ENCODE results near the gene SUCO. TPM values are rescaled to one million over a fixed set of nuclear protein-coding genes. Genes with fewer than 3 reads are reported as not detected.

SUCO gene
- total and polyA plus RNA-seq, 2 donors (not counting 1 experiment from before 2014, with no cell fraction given) = 5.5 to 59.7 TPM

DNA sequence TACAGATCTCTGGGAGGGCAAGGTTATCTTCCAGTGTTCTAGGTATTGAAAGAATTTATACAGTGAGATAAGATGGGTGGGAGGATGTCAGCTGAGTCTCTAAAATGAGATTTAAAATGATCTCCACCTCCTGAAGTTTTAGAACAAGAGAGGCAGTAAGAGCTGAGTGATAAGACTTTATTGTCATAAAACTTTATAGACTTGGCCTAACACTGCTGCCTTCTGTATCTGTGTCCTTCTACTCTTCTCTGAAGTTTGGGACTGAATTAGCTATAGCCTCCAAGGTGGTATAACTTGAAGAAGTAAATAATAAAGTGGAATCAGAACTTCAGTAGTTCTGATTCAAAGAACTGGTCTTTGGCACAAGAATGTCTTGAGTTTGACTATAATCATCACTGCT, 48.3 kb downstream of the SUCO start:
- Histone ChIP-seq H3K4me2 (replicated peaks; ENCODE audit: low read depth, low read length, poor library complexity, severe bottlenecking) (no peak overlapping the region), H3K27ac (ENCODE audit: low read length in 2 of 2) (no peak overlapping the region), H2AFZ (ENCODE audit: insufficient read depth, low read depth, low read length, poor library complexity, severe bottlenecking) (no peak overlapping the region), H3K9me3 (ENCODE audit: control extremely low read depth in 1 of 3, control insufficient read depth in 2 of 3, insufficient read depth in 1 of 3, low read length in 2 of 3) (no peaks in the 10 kb centered on the region), H3K4me1 (ENCODE audit: control insufficient read depth in 2 of 2, insufficient read depth in 2 of 2, low read length in 2 of 2) (no peaks in the 10 kb centered on the region), H3K27me3 (replicated peaks in 1 of 4; ENCODE audit: control extremely low read depth in 1 of 4, control insufficient read depth in 3 of 4, insufficient read depth in 4 of 4, low read length in 3 of 4) (no peaks in the 10 kb centered on the region), H3K9ac (ENCODE audit: low read length) (no peak overlapping the region), H3K79me2 (ENCODE audit: control insufficient read depth, insufficient read depth, low read length) (no peaks in the 10 kb centered on the region), H3K4me3 (ENCODE audit: control extremely low read depth in 1 of 5, extremely low read depth in 1 of 5, insufficient read depth in 1 of 5, low read depth in 2 of 5, low read length in 4 of 5) (no peak overlapping the region), H4K20me1 (ENCODE audit: control insufficient read depth, insufficient read depth, low read length, poor library complexity, severe bottlenecking) (no peaks in the 10 kb centered on the region), H3K36me3 (replicated peaks in 1 of 2; ENCODE audit: control extremely low read depth in 1 of 2, control insufficient read depth in 1 of 2, extremely low read depth in 1 of 2, insufficient read depth in 2 of 2, low read length in 1 of 2) (peaks cover 7 to 8% of the 10 kb centered on the region in 2 experiments)
- CTCF ChIA-PET = no interaction called here
- no peak overlapping the region for H3K4me3 Mint-ChIP-seq
- H3K27me3 Mint-ChIP-seq = no peaks in the 10 kb centered on the region
- no peak for ATAC-seq (ENCODE audit: low read depth)
- POLR2A ChIA-PET = no interaction called here
- intact Hi-C loops (cut with micrococcal nuclease) = no loop called here
- H3K9me3 Mint-ChIP-seq (ENCODE audit: insufficient read depth) = no peaks in the 10 kb centered on the region
- DNase-seq = no peak
- H3K4me1 Mint-ChIP-seq = peaks cover 3% of the 10 kb centered on the region
- TF ChIP-seq, protein P1, sequence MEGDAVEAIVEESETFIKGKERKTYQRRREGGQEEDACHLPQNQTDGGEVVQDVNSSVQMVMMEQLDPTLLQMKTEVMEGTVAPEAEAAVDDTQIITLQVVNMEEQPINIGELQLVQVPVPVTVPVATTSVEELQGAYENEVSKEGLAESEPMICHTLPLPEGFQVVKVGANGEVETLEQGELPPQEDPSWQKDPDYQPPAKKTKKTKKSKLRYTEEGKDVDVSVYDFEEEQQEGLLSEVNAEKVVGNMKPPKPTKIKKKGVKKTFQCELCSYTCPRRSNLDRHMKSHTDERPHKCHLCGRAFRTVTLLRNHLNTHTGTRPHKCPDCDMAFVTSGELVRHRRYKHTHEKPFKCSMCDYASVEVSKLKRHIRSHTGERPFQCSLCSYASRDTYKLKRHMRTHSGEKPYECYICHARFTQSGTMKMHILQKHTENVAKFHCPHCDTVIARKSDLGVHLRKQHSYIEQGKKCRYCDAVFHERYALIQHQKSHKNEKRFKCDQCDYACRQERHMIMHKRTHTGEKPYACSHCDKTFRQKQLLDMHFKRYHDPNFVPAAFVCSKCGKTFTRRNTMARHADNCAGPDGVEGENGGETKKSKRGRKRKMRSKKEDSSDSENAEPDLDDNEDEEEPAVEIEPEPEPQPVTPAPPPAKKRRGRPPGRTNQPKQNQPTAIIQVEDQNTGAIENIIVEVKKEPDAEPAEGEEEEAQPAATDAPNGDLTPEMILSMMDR (IDR thresholded peaks at IDR 0.05) = no peak
- no peak for TF ChIP-seq EZH2 (IDR thresholded peaks at IDR 0.05; ENCODE audit: borderline replicate concordance, insufficient read depth, low read depth, low read length, poor library complexity, severe bottlenecking)
- no peak overlapping the region for H3K27ac Mint-ChIP-seq

DNA sequence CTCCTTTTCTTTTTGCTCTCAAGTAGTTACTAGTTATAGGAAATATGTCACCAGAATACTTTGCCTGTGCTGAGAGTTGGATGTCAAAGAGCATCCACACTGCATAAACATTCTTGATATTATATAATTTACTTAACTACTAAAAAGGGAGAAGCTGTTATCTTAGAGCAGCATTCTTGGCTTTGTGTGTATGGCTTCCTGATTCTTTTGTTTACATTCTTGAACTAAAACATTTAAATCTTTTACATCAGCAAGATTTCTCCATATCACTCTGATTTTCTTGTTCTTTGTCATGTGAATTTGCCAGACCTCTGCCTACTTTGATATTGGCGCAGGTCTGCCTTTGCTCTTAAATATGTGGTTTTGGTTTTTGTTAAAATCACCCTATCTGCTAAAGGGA, 48.8 kb downstream of the SUCO start:
- H3K4me3 Mint-ChIP-seq = no peak overlapping the region
- WGBS (ENCODE audit: insufficient coverage) = no CpG with 5 or more reads among the region's 1 CpG
- DNase-seq (no peak), ATAC-seq (ENCODE audit: low read depth) (no peak)
- H2AFZ ChIP-seq (ENCODE audit: insufficient read depth, low read depth, low read length, poor library complexity, severe bottlenecking) = no peak overlapping the region
- ChIA-PET CTCF (no interaction called here), POLR2A (no interaction called here)
- H3K27me3 Mint-ChIP-seq = no peaks in the 10 kb centered on the region
- peaks cover 3% of the 10 kb centered on the region for H3K4me1 Mint-ChIP-seq
- no peaks in the 10 kb centered on the region for H4K20me1 ChIP-seq (ENCODE audit: control insufficient read depth, insufficient read depth, low read length, poor library complexity, severe bottlenecking)
- no peaks in the 10 kb centered on the region for H3K9me3 Mint-ChIP-seq (ENCODE audit: insufficient read depth)
- intact Hi-C loops (cut with micrococcal nuclease) = no loop called here
- H3K4me2 ChIP-seq (replicated peaks; ENCODE audit: low read depth, low read length, poor library complexity, severe bottlenecking) = no peak overlapping the region
- no peaks in the 10 kb centered on the region for H3K4me1 ChIP-seq (ENCODE audit: control insufficient read depth in 2 of 2, insufficient read depth in 2 of 2, low read length in 2 of 2)
- no peaks in the 10 kb centered on the region for H3K79me2 ChIP-seq (ENCODE audit: control insufficient read depth, insufficient read depth, low read length)
- H3K9ac ChIP-seq (ENCODE audit: low read length) = no peak overlapping the region
- H3K9me3 ChIP-seq (ENCODE audit: control extremely low read depth in 1 of 3, control insufficient read depth in 2 of 3, insufficient read depth in 1 of 3, low read length in 2 of 3) = no peaks in the 10 kb centered on the region
- peaks cover 8% of the 10 kb centered on the region in 2 experiments for H3K36me3 ChIP-seq (replicated peaks in 1 of 2; ENCODE audit: control extremely low read depth in 1 of 2, control insufficient read depth in 1 of 2, extremely low read depth in 1 of 2, insufficient read depth in 2 of 2, low read length in 1 of 2)
- no peak for TF ChIP-seq EZH2 (IDR thresholded peaks at IDR 0.05; ENCODE audit: borderline replicate concordance, insufficient read depth, low read depth, low read length, poor library complexity, severe bottlenecking)
- TF ChIP-seq, protein P1 (IDR thresholded peaks at IDR 0.05) = no peak
- H3K27me3 ChIP-seq (replicated peaks in 1 of 4; ENCODE audit: control extremely low read depth in 1 of 4, control insufficient read depth in 3 of 4, insufficient read depth in 4 of 4, low read length in 3 of 4) = no peaks in the 10 kb centered on the region
- H3K27ac Mint-ChIP-seq = no peak overlapping the region
- H3K27ac ChIP-seq (ENCODE audit: low read length in 2 of 2) = no peak overlapping the region
- no peak overlapping the region for H3K4me3 ChIP-seq (ENCODE audit: control extremely low read depth in 1 of 5, extremely low read depth in 1 of 5, insufficient read depth in 1 of 5, low read depth in 2 of 5, low read length in 4 of 5)
